H9 (cell line): ENCODE data around the gene KIF19. TPM values are rescaled to one million over a fixed set of nuclear protein-coding genes. Genes with fewer than 3 reads are reported as not detected.

ENCODE experiments used
- DNase-seq: peaks from one replicate; pipeline ENCODE4 v3.0.0-alpha.2; 2017
- H2AFZ ChIP-seq: one replicate; pipeline ENCODE4 v1.6.1; 2013; ENCODE audit warnings: mild to moderate bottlenecking, low read length, control low read depth, moderate library complexity
- H2AK5ac ChIP-seq: 2 replicates; pipeline ENCODE4 v1.6.1; 2013; ENCODE audit warnings: low read length, control low read depth, mixed read lengths; ENCODE audit not compliant: insufficient read length
- H2BK120ac ChIP-seq: one replicate; pipeline ENCODE4 v1.6.1; 2013; ENCODE audit warnings: low read depth, mild to moderate bottlenecking, low read length, control low read depth, inconsistent platforms; ENCODE audit not compliant: poor library complexity, severe bottlenecking
- H2BK12ac ChIP-seq: 2 replicates; pipeline ENCODE4 v1.6.1; 2013; ENCODE audit warnings: low read length, control low read depth, mixed read lengths, low read depth; ENCODE audit not compliant: insufficient read length
- H2BK15ac ChIP-seq: 2 replicates; pipeline ENCODE4 v1.6.1; 2013; ENCODE audit warnings: low read depth, low read length, control low read depth
- H2BK20ac ChIP-seq: one replicate; pipeline ENCODE4 v1.6.1; 2013; ENCODE audit warnings: low read depth, mild to moderate bottlenecking, low read length, control low read depth, inconsistent platforms; ENCODE audit not compliant: poor library complexity, severe bottlenecking
- H2BK5ac ChIP-seq: 2 replicates; pipeline ENCODE4 v1.6.1; 2013; ENCODE audit warnings: low read length, control low read depth, mixed read lengths; ENCODE audit not compliant: insufficient read length
- H3K14ac ChIP-seq: 2 replicates; pipeline ENCODE4 v1.6.1; 2013; ENCODE audit warnings: low read length, control low read depth; ENCODE audit not compliant: insufficient read depth
- H3K18ac ChIP-seq: 2 replicates; pipeline ENCODE4 v1.6.1; 2013; ENCODE audit warnings: low read depth, mild to moderate bottlenecking, mixed read lengths, low read length, control low read depth; ENCODE audit not compliant: insufficient read length
- H3K23ac ChIP-seq: 2 replicates; pipeline ENCODE4 v1.6.1; 2013; ENCODE audit warnings: low read length, control low read depth, mixed read lengths, low read depth; ENCODE audit not compliant: insufficient read length
- H3K23me2 ChIP-seq: 2 replicates; pipeline ENCODE4 v1.6.1; 2013; ENCODE audit warnings: low read depth, mild to moderate bottlenecking, mixed read lengths, low read length, control low read depth; ENCODE audit not compliant: insufficient read length, poor library complexity, severe bottlenecking
- H3K27ac ChIP-seq: 2 replicates; pipeline ENCODE4 v1.5.1; 2013; ENCODE audit warnings: low read length, control low read depth, mixed read lengths, low read depth; ENCODE audit not compliant: insufficient read length
- H3K27me3 ChIP-seq: 2 replicates; pipeline ENCODE4 v1.6.1; 2013; ENCODE audit warnings: low read length, control low read depth, inconsistent platforms; ENCODE audit not compliant: insufficient read depth
- H3K4ac ChIP-seq: 2 replicates; pipeline ENCODE4 v1.6.1; 2013; ENCODE audit warnings: low read depth, mild to moderate bottlenecking, control low read depth, inconsistent platforms, low read length, moderate library complexity
- H3K4me1 ChIP-seq: 2 replicates; pipeline ENCODE4 v1.6.1; 2013; ENCODE audit warnings: low read length, control low read depth, inconsistent platforms; ENCODE audit not compliant: insufficient read depth
- H3K4me2 ChIP-seq: 2 replicates; pipeline ENCODE4 v1.6.1; 2013; ENCODE audit warnings: low read length, control low read depth, mixed read lengths; ENCODE audit not compliant: insufficient read length, insufficient read depth
- H3K56ac ChIP-seq: 2 replicates; pipeline ENCODE4 v1.6.1; 2013; ENCODE audit warnings: low read depth, mild to moderate bottlenecking, mixed read lengths, low read length, control low read depth; ENCODE audit not compliant: insufficient read length
- H3K79me1 ChIP-seq: 2 replicates; pipeline ENCODE4 v1.6.1; 2013; ENCODE audit warnings: low read depth, mild to moderate bottlenecking, moderate library complexity, low read length, control low read depth, inconsistent platforms; ENCODE audit not compliant: insufficient read depth, poor library complexity, severe bottlenecking
- H3K79me2 ChIP-seq: 2 replicates; pipeline ENCODE4 v1.6.1; 2013; ENCODE audit warnings: low read length, control low read depth, inconsistent platforms; ENCODE audit not compliant: insufficient read depth
- H3K9ac ChIP-seq: 2 replicates; pipeline ENCODE4 v1.6.1; 2013; ENCODE audit warnings: low read length, control low read depth, mixed read lengths; ENCODE audit not compliant: insufficient read length; ENCODE audit errors: extremely low read depth
- H3K9me3 ChIP-seq: one replicate; pipeline ENCODE4 v1.6.1; 2013; ENCODE audit warnings: low read depth, low read length, inconsistent platforms; ENCODE audit not compliant: control insufficient read depth
- H3T11ph ChIP-seq: one replicate; pipeline ENCODE4 v1.6.1; 2013; ENCODE audit warnings: mild to moderate bottlenecking, low read length, control low read depth, inconsistent platforms
- H4K20me1 ChIP-seq: one replicate; pipeline ENCODE4 v1.6.1; 2013; ENCODE audit not compliant: control insufficient read depth, insufficient read length, insufficient read depth
- H4K5ac ChIP-seq: 2 replicates; pipeline ENCODE4 v1.6.1; 2013; ENCODE audit warnings: low read depth, mild to moderate bottlenecking, mixed read lengths, low read length, control low read depth; ENCODE audit not compliant: insufficient read length
- H4K8ac ChIP-seq: replicated peaks from 2 replicates; pipeline ENCODE4 v1.6.1; 2013; ENCODE audit warnings: low read length, control low read depth, mixed read lengths, low read depth; ENCODE audit not compliant: insufficient read length
- H4K91ac ChIP-seq: 2 replicates; pipeline ENCODE4 v1.6.1; 2013; ENCODE audit warnings: low read depth, mild to moderate bottlenecking, moderate library complexity, mixed read lengths, low read length, control low read depth; ENCODE audit not compliant: insufficient read length
- H3K27ac Mint-ChIP-seq, 3 experiments: 2 replicates in 2 of 3; 3 replicates in 1 of 3; pipeline ENCODE4 v1.8.0; 2020 to 2021; ENCODE audit warnings: mixed read lengths in 3 of 3, mild to moderate bottlenecking in 1 of 3, moderate library complexity in 1 of 3
- H3K27me3 Mint-ChIP-seq: 2 replicates; pipeline ENCODE4 v1.8.0; 2021; ENCODE audit warnings: low read depth, mild to moderate bottlenecking, moderate library complexity, mixed read lengths
- H3K36me3 Mint-ChIP-seq, 3 experiments: 2 replicates in 2 of 3; 3 replicates in 1 of 3; pipeline ENCODE4 v1.8.0; 2020 to 2021; ENCODE audit warnings: low read depth in 3 of 3, mixed read lengths in 3 of 3; ENCODE audit not compliant: insufficient read depth in 1 of 3
- H3K4me1 Mint-ChIP-seq, 2 experiments: 2 replicates each; pipeline ENCODE4 v1.8.0; 2020; ENCODE audit warnings: mixed read lengths in 2 of 2
- H3K4me3 Mint-ChIP-seq, 2 experiments: 2 replicates in 1 of 2; 3 replicates in 1 of 2; pipeline ENCODE4 v1.8.0; 2020 to 2021; ENCODE audit warnings: mild to moderate bottlenecking in 2 of 2, mixed read lengths in 2 of 2, moderate library complexity in 1 of 2
- H3K9me3 Mint-ChIP-seq, 2 experiments: 2 replicates in 1 of 2; 3 replicates in 1 of 2; pipeline ENCODE4 v1.8.0; 2020; ENCODE audit warnings: mild to moderate bottlenecking in 2 of 2, mixed read lengths in 2 of 2, moderate library complexity in 1 of 2
- WGBS: extraction: QIAGEN DNeasy Blood & Tissue Kit; methylation state at CpG from one replicate; pipeline ENCODE4 v1.1.7; 2013; ENCODE audit warnings: missing lambda C conversion rate, low lambda C conversion rate, mixed read lengths; ENCODE audit not compliant: insufficient read length; ENCODE audit errors: extremely low coverage; 5-methylcytosine and 5-hydroxymethylcytosine counted together
- total RNA-seq: library from RNA; stranded (reverse); gene quantifications from 2 replicates; pipeline ENCODE4 v1.2.1, GENCODE V29; 2021
- TF ChIP-seq, protein P1 (sequence below): fragments of 200-600 bp; sonication (generic); conservative IDR thresholded peaks from 3 replicates; pipeline ENCODE4 v1.8.0; 2021; ENCODE audit warnings: antibody characterized with exemption, mild to moderate bottlenecking

KIF19 gene
- total RNA-seq, 1 experiment from 2014 or later = 0.13 TPM

DNA sequence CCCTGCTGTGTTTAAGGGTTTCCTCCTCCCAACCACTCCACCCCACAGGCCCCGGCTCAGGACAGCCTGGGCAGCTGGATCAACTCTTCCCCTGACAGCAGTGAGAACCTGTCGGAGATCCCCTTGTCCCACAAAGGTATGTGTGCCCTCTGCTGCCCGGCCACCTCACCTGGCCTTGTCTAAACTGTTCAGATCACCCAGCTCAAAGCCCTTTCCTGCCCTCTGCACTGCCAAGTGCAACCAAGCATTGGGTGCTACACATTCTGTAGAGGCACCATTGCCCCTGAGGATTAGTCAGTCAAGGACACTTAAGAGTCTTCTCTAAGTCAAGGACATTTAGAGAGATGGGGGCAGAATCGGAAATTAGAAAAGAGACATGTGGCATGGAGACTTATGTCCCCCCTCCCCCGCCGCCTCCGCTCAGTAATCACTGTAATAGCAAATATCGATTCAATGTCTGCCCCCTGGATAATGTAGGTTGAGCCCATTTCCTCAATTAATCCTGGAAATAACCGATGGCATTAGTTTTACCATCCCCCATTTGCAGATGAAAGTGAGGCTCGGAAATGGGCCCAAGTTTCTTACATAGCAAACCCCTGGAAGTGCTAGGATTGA, 27.5 kb downstream of the KIF19 start:
- Histone ChIP-seq H2BK120ac (no peak overlapping the region), H3K14ac (no peak overlapping the region), H3K79me1 (no peaks in the 10 kb centered on the region), H4K91ac (no peak overlapping the region), H2BK15ac (no peak overlapping the region), H4K8ac (no peak overlapping the region), H3T11ph (no peak overlapping the region), H4K20me1 (no peaks in the 10 kb centered on the region), H2BK12ac (no peak overlapping the region), H3K27me3 (peaks cover 13% of the 10 kb centered on the region; the same call in 1 of the 2 replicates), H3K18ac (no peak overlapping the region), H3K4me2 (no peak overlapping the region), H2BK20ac (no peak overlapping the region), H3K4ac (no peak overlapping the region), H3K79me2 (no peaks in the 10 kb centered on the region), H3K4me1 (no peaks in the 10 kb centered on the region), H3K23me2 (no peaks in the 10 kb centered on the region), H4K5ac (no peak overlapping the region), H2BK5ac (no peak overlapping the region), H3K56ac (no peak overlapping the region), H3K9me3 (no peaks in the 10 kb centered on the region), H2AFZ (no peak overlapping the region), H2AK5ac (no peak overlapping the region), H3K23ac (no peak overlapping the region), H3K9ac (no peak overlapping the region), H3K27ac (no peak overlapping the region)
- Mint-ChIP-seq H3K27ac (no peak overlapping the region; a peak in 1 of 7 replicates), H3K36me3 (peaks cover 0 to 6% (median 3%) of the 10 kb centered on the region in 3 experiments; a peak in 4 of 7 replicates), H3K27me3 (peaks cover 97% of the 10 kb centered on the region), H3K4me3 (peak overlapping the region in 1 of 2 experiments; percentile 23; a peak in 2 of 5 replicates), H3K4me1 (peaks cover 6 to 18% of the 10 kb centered on the region in 2 experiments; a peak in 3 of 4 replicates), H3K9me3 (no peaks in the 10 kb centered on the region; a peak in 1 of 5 replicates)
- no peak for DNase-seq
- WGBS = no CpG with 5 or more reads among the region's 10 CpGs
- TF ChIP-seq, protein P1, sequence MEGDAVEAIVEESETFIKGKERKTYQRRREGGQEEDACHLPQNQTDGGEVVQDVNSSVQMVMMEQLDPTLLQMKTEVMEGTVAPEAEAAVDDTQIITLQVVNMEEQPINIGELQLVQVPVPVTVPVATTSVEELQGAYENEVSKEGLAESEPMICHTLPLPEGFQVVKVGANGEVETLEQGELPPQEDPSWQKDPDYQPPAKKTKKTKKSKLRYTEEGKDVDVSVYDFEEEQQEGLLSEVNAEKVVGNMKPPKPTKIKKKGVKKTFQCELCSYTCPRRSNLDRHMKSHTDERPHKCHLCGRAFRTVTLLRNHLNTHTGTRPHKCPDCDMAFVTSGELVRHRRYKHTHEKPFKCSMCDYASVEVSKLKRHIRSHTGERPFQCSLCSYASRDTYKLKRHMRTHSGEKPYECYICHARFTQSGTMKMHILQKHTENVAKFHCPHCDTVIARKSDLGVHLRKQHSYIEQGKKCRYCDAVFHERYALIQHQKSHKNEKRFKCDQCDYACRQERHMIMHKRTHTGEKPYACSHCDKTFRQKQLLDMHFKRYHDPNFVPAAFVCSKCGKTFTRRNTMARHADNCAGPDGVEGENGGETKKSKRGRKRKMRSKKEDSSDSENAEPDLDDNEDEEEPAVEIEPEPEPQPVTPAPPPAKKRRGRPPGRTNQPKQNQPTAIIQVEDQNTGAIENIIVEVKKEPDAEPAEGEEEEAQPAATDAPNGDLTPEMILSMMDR = no peak
